Muscle layer of duodenum (tissue), 2 donors: Measurements from ENCODE around the gene PPIA.
"Not testable (repeated sequence)": the region's sequence is repeated elsewhere in the genome, so short reads cannot be mapped to it uniquely, and the experiment has no call there.

Experiments used
- H3K27ac ChIP-seq: one replicate; pipeline ENCODE4 v1.7.0; 2013; ENCODE audit warnings: mild to moderate bottlenecking, low read length
- H3K27me3 ChIP-seq: one replicate; pipeline ENCODE4 v1.7.0; 2013; ENCODE audit warnings: low read depth, mild to moderate bottlenecking, control low read depth, low read length
- H3K36me3 ChIP-seq, 2 donors: one replicate each; pipeline ENCODE4 v1.7.0; 2013; ENCODE audit warnings: low read length in 2 of 2, control low read depth in 1 of 2, mild to moderate bottlenecking in 1 of 2; ENCODE audit not compliant: insufficient read depth in 2 of 2, control insufficient read depth in 1 of 2
- H3K4me1 ChIP-seq, 2 donors: one replicate each; pipeline ENCODE4 v1.7.0; 2013; ENCODE audit warnings: low read length in 2 of 2, mild to moderate bottlenecking in 2 of 2, control low read depth in 1 of 2, moderate library complexity in 1 of 2; ENCODE audit not compliant: insufficient read depth in 2 of 2, control insufficient read depth in 1 of 2
- H3K4me3 ChIP-seq, 2 donors: one replicate each; pipeline ENCODE4 v1.7.0; 2013; ENCODE audit warnings: low read length in 2 of 2, low read depth in 1 of 2, mild to moderate bottlenecking in 1 of 2
- H3K9me3 ChIP-seq, 2 donors: one replicate each; pipeline ENCODE4 v1.7.0; 2013; ENCODE audit warnings: low read length in 2 of 2, control low read depth in 1 of 2, mild to moderate bottlenecking in 1 of 2; ENCODE audit not compliant: control insufficient read depth in 1 of 2
- donor health status: healthy.

Gene PPIA

GRCh38 chr7:44808914-44809393, 12.5 kb downstream of the PPIA start:
- Histone ChIP-seq H3K4me1 (no peaks in the 10 kb centered on the region), H3K9me3 (no peaks in the 10 kb centered on the region), H3K27ac (no peak overlapping the region), H3K27me3 (no peaks in the 10 kb centered on the region), H3K4me3 (no peak overlapping the region), H3K36me3 (peaks cover 0 to 10% of the 10 kb centered on the region in 2 donors)

DNA sequence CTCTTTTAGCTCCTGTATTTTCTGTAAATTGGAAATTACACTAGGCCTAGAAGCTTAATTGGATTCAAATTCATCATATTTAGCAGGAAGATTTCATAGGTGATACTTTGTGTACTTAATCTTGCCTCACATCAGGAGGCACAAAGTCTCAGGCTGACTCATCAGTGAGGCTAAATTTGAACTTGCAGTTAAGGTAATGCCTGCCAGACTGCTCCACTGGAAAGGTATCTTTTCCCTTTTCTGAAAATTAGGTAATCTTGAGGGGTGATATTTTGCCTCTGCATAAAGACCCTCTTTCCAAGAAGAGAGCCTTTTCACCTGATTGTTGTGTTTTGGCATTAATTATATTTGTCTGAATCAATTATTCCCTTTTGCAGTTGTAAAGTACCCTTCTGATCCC, 14.6 kb downstream of the PPIA start:
- Histone ChIP-seq H3K27me3 (no peaks in the 10 kb centered on the region), H3K36me3 (no peaks in the 10 kb centered on the region), H3K4me3 (no peak overlapping the region), H3K27ac (no peak overlapping the region), H3K4me1 (no peaks in the 10 kb centered on the region), H3K9me3 (no peaks in the 10 kb centered on the region)

- Histone ChIP-seq H3K27ac (no peak overlapping the region), H3K27me3 (no peaks in the 10 kb centered on the region), H3K4me3 (no peak overlapping the region), H3K9me3 (no peaks in the 10 kb centered on the region), H3K36me3 (no peaks in the 10 kb centered on the region), H3K4me1 (no peaks in the 10 kb centered on the region)
These were observed 15.1 kb downstream of the PPIA start for GRCh38 chr7:44811571-44811970.

- H3K27me3 ChIP-seq = no peaks in the 10 kb centered on the region
- no peaks in the 10 kb centered on the region for H3K36me3 ChIP-seq
- no peak overlapping the region for H3K27ac ChIP-seq
- no peaks in the 10 kb centered on the region for H3K9me3 ChIP-seq
- no peak overlapping the region for H3K4me3 ChIP-seq
- no peaks in the 10 kb centered on the region for H3K4me1 ChIP-seq
These were observed 18.4 kb downstream of the PPIA start for GRCh38 chr7:44814919-44815318.

GRCh38 chr7:44819292-44819691, 22.8 kb downstream of the PPIA start:
- no peaks in the 10 kb centered on the region for H3K4me1 ChIP-seq
- no peaks in the 10 kb centered on the region for H3K27me3 ChIP-seq
- no peak overlapping the region for H3K4me3 ChIP-seq
- H3K36me3 ChIP-seq = no peaks in the 10 kb centered on the region
- H3K9me3 ChIP-seq = no peaks in the 10 kb centered on the region
- H3K27ac ChIP-seq = no peak overlapping the region

DNA sequence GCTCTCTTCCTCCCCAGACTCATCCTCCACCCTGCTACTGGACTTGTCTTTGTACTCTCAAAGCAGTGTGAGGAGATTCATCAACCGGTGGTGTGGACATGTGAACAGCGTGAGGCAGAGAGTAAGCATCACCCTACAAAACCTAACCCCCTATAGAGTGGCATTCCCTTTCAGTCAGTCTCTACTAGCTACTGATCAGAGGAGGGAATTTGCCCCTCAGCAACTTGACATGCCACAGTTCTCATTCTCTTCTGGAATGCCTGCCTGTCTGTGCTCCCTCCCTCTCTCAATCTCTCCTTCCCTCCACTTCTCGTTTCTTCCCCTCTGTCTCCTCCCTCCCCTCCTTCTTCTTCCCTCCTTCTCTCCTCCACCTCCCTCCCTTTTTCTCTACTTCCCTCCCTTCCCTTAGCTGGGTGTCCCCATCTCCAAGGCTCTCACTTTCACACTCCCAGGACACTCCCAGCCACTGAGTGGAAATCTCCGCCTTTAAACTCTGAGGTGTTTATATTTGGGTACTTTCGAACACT, 26.8 kb downstream of the PPIA start:
- Histone ChIP-seq H3K4me3 (no peak overlapping the region), H3K9me3 (no peaks in the 10 kb centered on the region), H3K27ac (no peak overlapping the region), H3K36me3 (peaks cover 4 to 11% of the 10 kb centered on the region in 2 donors), H3K27me3 (no peaks in the 10 kb centered on the region), H3K4me1 (no peaks in the 10 kb centered on the region)

- Histone ChIP-seq H3K4me1 (no peaks in the 10 kb centered on the region), H3K9me3 (no peaks in the 10 kb centered on the region), H3K4me3 (no peak overlapping the region), H3K36me3 (peaks cover 12 to 27% of the 10 kb centered on the region in 2 donors), H3K27ac (no peak overlapping the region), H3K27me3 (no peaks in the 10 kb centered on the region)
These were observed 28.5 kb downstream of the PPIA start for GRCh38 chr7:44824894-44825526.

DNA sequence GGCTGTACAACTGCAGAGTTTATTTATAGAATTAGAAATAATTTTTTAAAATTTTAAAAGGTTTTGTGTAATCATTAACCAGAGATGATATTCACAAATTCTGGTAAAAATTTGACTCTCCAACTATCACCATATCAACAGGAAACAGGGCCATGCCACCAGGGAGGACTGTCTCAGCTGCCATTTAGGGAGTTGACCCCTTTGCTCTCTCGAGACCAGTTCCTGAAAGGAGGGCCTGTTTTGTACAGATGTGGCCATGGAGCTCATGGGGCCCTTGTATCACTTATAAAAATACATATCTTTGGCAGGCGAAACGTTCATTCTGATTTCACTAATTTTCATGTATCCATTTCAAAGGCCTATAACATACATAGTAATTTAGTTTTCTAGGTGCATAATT, 31.1 kb downstream of the PPIA start:
- no peak overlapping the region for H3K27ac ChIP-seq
- H3K4me1 ChIP-seq = no peaks in the 10 kb centered on the region
- H3K36me3 ChIP-seq = peaks cover 16 to 36% of the 10 kb centered on the region in 2 donors
- no peaks in the 10 kb centered on the region for H3K27me3 ChIP-seq
- H3K4me3 ChIP-seq = no peak overlapping the region
- H3K9me3 ChIP-seq = no peaks in the 10 kb centered on the region

GRCh38 chr7:44838751-44839150, 42.3 kb downstream of the PPIA start:
- H3K4me3 ChIP-seq = no peak overlapping the region
- no peaks in the 10 kb centered on the region for H3K9me3 ChIP-seq
- no peak overlapping the region for H3K27ac ChIP-seq
- peaks cover 5 to 8% of the 10 kb centered on the region in 2 donors for H3K4me1 ChIP-seq
- H3K27me3 ChIP-seq = no peaks in the 10 kb centered on the region
- peaks cover 32 to 33% of the 10 kb centered on the region in 2 donors for H3K36me3 ChIP-seq

DNA sequence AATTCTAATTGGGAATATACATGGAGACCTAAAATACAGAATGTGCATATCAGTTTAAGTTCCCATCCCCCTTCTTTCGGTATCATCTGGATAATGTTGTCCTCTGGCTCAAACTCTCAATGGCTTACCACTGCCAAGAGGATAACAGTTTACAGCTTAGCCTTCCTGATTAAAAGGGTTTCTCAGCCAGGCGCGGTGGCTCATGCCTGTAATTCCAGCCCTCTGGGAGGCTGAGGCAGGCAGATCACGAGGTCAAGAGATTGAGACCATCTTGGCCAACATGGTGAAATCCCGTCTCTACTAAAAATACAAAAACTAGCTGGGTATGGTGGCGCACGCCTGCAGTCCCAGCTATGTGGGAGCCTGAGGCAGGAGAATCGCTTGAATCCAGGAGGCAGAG, 46.2 kb downstream of the PPIA start:
- H3K36me3 ChIP-seq = peaks cover 10 to 15% of the 10 kb centered on the region in 2 donors
- not testable (repeated sequence) for H3K9me3 ChIP-seq, H3K27me3 ChIP-seq, H3K27ac ChIP-seq, H3K4me3 ChIP-seq
- H3K4me1 ChIP-seq = peaks cover 10 to 22% of the 10 kb centered on the region in 2 donors

DNA sequence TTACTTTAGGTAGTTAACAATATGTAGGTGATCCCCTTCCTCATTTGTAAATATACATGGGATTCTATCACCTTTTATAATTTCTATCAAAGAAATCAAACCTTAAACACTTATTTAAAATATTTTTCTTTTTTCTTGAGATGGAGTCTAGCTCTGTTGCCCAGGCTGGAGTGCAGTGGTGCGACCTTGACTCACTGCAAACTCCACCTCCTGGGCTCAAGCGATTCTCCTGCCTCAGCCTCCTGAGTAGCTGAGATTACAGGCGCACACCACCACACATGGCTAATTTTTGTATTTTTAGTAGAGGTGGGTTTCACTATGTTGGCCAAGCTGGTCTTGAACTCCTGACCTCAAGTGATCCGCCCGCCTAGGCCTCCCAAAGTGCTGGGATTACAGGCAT, 47.0 kb downstream of the PPIA start:
- peaks cover 8 to 15% of the 10 kb centered on the region in 2 donors for H3K36me3 ChIP-seq
- not testable (repeated sequence) for H3K27ac ChIP-seq, H3K9me3 ChIP-seq, H3K4me3 ChIP-seq, H3K27me3 ChIP-seq
- peaks cover 10 to 22% of the 10 kb centered on the region in 2 donors for H3K4me1 ChIP-seq

DNA sequence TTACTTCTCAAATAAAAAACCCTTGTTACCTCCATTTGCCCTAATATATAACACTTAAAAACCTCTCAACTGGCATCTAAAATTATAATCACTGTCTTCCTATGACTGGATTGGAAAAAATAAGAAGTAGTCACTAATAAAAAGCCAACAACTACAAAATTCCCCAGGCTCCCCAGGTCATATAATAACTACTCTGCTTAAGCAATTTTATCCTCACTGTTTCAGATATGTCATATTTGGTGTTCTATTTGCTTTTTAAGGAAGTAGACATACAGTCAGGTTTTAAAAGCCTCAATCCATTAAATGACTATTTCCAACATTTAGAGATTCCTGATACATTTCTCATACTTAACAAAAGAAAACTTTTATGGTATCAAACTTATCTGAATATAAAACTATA, 49.0 kb downstream of the PPIA start:
- Histone ChIP-seq H3K4me1 (peaks cover 10 to 28% of the 10 kb centered on the region in 2 donors), H3K4me3 (no peak overlapping the region), H3K9me3 (no peaks in the 10 kb centered on the region), H3K36me3 (peaks cover 0 to 5% of the 10 kb centered on the region in 2 donors), H3K27ac (no peak overlapping the region), H3K27me3 (no peaks in the 10 kb centered on the region)
